GM21576 (cell line): ENCODE data around the gene ZNF417.
"Not testable (repeated sequence)": the region's sequence is repeated elsewhere in the genome, so short reads cannot be mapped to it uniquely, and the experiment has no call there.

Experiments
- ATAC-seq: cut with Tn5 transposase; IDR thresholded peaks from one replicate; pipeline ENCODE4 v1.9.1; 2021; ENCODE audit warnings: mild to moderate bottlenecking, moderate library complexity; ENCODE audit not compliant: unreplicated experiment

Gene ZNF417

DNA sequence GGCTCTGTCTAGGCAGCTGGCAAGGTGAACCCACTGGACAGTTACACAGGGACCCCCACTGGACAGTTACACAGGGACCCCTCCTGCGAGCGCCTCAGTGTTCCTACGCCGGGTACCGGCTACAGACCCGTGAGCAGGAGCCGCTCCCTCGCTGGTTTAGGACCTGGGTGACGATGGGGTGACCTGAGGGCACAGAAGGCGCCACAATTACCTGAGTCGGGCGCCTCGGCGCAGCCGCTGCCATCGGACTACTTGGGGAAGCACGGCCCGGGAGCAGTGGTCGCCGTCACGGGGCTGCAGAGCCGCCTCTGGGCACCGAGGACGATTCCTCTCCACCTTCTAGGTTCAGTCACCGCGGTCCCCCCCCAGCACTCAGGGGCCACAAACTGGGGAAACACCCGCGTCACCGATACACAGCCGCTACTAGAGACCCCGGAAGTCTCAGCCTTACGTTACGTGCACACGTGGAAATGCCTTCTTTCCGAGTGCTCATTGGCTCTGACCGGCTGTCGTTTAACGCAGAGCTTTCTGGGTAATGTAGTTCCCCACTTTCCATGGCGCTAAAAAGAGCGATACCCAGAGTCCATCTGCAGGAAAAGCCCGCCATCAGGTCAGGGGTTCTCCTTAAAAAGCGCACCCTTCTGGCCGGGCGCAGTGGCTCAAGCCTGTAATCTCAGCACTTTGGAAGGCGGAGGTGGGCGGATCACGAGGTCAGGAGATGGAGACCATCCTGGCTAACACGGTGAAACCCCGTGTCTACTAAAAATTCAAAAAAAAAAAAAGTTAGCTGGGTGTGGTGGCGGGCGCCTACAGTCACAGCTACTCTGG, at the start of gene ZNF417:
ZNF417 (minus strand) TSS at position 425 of the 828 bp plus-strand sequence; CDS start at position 244, 181 bp downstream.
- ATAC-seq = peak; percentile 93

DNA sequence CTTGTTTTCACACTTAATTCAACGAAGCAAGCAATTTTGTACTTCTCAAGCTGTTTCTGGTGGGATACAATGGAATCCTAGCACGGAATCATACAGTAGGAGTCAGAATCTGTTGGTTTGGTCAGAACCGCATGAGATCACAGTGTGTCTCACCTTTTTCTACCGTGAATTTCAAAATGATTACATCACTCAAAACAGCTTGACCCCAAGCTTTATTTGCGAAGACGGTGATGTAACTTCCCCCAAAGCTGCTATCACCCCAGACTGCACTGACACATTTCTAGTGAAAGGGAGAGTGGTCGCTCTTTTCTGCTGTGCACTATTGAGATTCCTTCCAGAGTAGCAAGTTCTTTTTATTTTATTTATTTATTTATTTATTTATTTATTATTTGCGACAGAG, 48.4 kb upstream of the ZNF417 start:
- ATAC-seq = no peak

DNA sequence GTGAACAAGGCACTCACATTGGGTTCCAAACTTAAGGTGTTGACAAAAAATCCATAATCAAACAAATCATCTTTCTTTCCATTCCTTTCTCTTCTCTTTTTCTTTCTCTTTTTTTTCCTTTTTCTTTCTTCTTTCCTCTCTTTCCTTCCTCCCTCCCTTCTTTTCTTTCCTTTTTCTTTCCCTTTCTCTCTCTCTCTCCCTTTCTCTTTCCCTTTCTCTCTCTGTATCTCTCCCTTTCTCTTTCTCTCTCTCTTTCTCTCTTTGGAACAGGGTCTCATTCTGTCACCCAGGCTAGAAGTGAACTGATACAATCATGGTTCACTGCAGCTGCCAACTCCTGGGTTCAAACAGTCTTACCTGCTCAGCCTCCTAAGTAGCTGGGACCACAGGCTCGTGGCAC, 45.4 kb upstream of the ZNF417 start:
- ATAC-seq = no peak

DNA sequence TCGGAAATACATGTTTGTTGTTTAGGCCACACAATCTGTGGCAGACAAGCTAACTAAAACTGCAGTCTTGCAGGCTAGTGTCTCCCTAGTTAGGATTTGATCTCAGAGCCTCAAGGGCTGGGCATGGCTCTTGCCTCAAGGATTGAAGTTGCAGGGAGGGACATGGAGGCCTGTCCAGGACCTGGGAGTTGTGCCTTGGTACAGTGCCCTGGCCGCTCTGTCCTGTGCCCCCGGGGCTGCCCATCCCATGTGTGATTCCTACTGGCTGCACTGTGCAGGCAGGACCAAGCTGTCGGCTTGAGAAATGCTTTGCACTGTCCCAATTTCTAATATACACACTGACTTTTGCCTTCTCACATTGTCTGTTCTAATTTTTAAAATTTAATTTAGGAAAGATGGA, 38.6 kb upstream of the ZNF417 start:
- ATAC-seq = no peak

DNA sequence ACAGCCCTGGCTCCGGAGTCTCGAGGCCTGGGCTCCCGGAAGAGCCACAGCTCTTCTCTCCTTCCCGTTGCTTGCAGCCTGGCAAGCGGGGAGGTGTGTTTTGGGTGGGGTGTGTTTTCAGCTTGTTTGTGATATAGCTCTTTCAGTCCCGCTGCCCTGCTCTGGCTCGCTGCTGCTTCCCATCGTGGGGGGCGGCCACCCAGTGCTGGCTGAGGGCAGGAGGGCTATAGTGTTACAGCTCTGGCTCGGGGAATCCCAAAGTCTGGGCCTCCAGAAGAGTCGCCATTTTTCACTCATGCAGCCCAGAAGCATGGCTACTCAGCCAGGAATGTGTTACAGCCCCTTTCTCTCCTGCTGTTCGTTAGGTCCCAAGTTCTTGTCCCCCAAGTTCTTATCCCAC, 33.3 kb upstream of the ZNF417 start:
- ATAC-seq = no peak

DNA sequence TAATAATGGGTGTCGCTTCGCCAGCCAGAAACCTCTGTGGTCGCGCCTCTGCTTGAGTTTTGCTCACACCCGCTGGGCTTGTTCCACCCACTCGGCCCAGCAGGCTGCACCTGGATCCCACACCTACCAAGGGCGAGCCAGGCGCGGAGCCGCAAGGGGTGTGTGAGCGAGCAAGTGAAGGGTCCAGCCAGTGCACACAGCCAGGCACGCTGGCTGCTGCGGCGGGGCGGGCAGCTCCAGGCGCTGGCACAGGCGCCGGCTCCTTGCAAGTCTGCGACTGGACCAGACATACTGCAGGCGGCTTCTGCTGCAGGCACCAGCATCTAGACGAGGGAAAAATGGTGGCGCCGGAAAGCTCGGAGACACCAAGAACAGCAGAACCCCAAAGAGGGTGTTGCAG, 32.9 kb upstream of the ZNF417 start:
- ATAC-seq = no peak

DNA sequence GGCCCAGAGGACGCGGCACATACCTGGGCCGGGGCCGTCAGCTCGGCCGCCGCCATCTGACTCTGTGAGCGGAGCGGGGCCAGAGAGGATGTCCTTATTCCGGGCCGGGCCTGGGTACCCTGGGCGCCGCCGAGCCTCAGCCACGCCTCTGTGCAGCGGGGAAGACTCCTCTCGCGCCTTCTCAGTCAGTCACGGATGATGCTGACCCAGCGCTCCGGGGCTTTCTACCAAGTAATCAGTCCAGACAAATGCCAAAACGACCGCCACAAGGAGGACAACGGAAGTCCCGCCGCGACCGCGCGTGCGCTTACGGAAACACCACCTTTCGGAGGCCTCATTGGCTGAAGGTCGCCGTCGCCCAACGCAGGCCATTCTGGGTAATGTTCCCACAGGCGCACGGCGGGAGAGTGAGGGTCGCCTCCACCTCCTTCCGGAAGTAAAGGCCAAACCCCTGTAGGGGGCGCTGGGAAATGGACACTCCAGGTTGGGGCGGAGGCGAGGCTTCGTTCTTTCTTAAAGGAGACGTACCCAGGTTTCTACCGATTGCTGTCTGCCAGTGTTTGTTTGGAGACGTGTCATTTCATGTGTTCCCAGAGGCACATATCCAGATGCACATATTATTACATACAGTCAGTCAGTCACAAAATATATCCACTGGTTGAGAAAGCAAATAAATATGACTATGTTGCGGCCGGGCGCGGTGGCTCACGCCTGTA, 31.2 kb upstream of the ZNF417 start, which contains the start of gene ZNF256:
ZNF256 (minus strand) TSS at position 288 of the 716 bp plus-strand sequence; CDS start at position 56, 232 bp downstream.
- peak; percentile 83 for ATAC-seq

DNA sequence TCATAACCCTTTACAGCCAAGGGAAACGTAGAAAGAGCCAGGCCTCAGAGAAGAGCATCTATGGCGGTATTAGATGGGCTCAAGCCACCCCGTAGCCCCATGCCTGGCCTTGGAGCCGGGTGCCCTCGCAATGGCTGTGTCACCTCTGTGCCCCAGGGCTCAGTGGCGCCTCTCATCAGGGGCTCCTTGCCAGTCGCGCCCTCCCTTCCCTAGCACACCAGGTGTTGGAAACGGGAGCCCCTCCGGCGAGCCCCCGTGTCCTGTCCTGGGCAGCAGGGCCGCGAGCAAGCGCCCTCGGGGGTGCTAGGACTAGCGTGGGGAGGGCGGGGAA, 30.7 kb upstream of the ZNF417 start:
- peak; percentile 12 for ATAC-seq

DNA sequence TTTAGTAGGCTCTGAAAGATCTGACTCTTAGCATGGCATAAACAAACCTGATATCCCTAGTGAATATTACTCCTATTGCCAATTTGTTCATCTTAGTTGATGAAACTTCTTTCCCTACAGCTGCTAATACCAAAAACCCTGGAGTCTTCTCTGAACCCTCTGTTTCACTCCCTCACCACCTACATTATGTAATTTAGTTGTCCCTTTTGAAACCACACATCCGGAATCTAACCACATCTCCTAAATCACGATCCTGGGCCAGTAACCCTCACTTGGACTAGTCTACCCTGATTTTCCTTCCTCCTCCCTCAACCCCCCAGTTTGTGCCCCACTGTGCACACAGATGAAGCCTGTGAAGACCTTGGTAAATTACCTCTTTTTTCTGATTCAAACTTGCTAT, 29.9 kb upstream of the ZNF417 start:
- no peak for ATAC-seq

DNA sequence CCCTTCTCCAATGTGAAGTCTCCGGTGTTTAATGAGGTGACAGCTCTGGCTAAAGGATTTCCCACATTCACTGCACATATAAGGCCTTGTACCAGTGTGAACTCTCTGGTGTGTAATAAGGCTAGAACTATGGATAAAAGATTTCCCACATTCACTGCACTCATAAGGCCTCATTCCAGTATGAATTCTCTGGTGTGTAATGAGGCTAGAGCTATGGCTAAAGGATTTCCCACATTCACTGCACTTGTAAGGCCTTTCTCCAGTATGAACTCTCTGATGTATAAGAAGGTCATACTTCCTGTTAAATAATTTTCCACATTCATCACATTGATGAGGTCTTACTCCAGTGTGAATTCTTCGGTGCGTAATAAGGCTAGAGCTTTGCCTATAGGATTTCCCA, 25.2 kb upstream of the ZNF417 start:
- ATAC-seq = no peak

DNA sequence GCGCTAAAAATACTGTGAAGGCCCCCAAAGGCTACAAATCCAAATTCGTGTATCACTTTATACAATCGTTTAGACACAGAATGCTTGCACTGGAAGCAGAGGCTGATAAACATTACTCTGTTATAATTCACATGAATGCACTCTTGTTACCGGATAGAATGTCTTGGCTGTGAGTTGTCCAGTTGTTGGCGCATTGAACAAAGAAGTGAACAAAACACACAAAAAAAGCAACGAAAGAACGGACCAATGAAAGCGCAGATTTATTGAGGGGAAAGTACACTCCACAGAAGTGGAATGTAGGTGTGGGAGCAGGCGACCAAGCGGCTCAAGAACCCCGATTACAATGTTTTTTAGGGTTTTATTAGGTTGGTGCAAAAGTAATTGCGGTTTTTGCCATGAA, 19.3 kb upstream of the ZNF417 start:
- ATAC-seq = no peak

DNA sequence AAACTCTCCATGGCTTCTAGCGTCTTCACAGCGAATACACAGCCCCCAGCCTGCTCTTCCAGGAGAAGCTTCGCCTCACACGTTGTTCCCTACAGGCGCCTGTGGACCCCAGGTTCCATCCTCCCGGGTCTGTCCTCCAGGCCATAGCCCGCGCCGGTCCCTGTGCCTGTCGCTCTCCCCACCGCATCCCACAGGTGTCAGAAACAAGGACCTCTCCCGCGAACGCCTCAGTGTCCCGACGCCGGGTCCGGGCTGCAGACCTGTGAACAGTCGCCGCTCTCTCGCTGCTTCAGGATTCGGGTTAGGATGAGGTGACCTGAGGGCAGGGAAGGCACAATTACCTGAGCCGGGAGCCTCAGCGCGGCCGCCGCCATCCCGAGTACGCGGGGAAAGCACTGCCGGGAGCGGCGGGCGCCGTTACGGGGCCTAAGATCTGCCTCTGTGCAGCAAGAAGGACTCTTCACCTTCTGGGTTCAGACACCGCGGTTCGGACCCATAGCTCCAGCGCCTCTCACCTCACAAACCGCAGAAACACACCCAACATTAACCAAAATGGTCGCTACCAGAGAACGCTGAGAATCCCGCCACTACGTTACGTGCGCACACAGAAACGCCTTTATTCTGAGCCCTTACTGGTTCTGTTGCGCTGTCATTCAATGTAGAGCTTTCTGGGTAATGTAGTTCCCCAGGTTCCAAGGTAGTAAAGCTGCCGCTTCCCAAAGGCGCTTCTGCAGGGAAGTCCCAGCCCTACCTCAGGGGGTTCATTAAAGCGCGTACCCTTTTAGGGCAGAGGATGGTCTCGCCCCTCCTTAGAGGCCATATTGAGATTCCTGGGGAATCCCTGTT, 18.7 kb upstream of the ZNF417 start, which contains the start of gene ZNF418:
ZNF418 (minus strand) TSS at position 583 of the 846 bp plus-strand sequence. CDS start 1,580 bp downstream, outside the sequence.
- ATAC-seq = peak; percentile 86

DNA sequence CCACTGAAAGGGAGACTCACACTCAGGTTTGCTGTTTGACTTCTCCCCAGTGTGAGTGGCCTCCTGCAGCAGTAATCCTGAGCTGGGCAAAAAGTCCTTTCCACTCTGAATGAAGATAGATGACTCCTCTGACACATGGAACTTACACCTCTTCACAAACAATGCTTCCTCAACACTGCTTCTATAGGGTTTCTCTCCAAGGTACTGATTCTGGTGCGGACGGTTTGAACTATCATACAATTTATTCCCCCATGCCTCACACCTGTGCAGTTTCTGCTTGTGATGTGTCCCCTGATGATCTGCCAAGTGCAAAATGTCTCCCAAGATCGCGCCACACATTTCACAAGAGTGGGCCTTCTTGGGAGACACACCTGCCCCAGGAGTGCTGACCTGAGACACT, 11.2 kb upstream of the ZNF417 start:
- ATAC-seq = no peak

DNA sequence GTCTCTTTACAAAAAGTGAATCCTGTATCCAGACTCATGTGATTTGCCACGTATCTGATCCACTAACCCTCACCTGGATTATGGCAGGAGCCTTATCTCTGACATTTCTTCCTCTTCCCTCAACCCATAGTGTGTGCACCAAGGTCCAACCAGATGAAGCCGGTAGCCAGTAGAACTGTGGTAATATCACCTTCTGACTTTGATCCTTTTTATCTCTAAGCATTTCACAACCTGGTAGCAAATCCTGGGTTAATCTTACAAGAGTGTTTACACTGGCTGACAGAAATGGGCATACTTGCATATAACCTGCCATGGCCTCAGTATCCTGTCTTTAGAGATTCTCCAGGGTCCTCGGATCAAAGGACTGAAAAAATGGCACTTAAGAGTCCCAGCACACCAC, 1.9 kb downstream of the ZNF417 start:
- no peak for ATAC-seq

DNA sequence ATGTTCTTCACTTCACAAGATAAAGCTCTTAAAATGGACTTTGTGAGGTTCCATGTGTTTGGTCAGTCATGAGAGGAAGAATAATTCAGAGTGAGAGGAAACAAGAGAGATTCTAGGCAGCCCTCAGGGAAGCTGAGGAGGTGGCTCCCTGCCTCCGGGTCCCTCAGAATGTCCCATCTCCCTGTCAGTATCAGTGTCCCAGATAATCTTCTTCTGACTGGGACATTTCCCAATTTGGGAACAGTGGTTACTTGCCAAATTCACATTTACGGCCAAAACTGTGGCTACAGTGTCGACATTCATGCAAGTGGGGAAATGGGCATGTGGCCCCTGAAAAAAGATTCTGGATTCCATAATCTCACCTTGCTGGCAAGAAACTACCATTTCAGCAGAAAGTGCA, 9.0 kb downstream of the ZNF417 start:
- ATAC-seq = no peak

DNA sequence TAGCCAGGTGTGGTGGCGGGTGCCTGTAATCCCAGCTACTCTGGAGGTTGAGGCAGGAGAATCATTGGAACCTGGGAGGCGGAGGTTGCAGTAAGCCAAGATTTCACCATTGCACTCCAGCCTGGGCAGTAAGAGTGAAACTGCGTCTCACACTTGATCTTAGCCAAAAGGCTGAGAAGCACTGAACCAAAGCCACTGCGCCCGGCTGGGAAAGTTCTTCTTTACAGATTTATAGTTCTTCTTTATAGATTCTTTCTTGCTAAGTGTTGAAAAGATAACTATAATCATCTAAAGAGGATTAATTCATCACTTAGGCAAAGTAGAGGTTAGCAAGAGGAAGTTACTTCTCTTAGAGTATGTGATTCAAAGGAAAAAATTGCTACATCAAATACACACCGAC, 11.1 kb downstream of the ZNF417 start:
- ATAC-seq = no peak

DNA sequence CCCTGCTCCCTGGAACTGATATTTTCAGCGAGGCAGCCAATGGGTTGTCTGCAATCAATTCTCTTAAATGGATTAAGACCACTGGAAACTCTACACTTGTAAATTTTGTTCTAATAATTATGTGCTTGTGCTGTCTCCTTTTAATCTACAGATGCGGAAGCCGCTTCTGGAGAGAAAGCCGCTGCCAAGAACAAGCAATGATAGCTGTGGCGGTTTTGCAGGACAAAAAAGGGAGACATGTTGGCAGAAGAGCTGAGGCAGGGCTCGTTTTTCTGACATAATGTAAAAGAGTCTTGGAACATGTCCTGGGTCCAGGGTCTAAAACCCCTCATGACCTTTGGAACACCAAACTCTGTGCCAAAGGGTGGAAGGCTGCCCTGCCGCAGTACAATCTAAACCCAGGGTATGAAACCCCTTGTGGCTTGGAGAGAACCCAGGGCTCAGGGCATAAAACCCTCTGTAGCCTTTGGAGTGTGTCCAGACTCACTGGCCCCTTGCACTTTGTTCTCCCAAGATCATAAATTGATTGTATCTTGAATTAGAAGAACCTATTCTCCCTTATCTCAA, 12.7 kb downstream of the ZNF417 start:
- ATAC-seq = no peak

DNA sequence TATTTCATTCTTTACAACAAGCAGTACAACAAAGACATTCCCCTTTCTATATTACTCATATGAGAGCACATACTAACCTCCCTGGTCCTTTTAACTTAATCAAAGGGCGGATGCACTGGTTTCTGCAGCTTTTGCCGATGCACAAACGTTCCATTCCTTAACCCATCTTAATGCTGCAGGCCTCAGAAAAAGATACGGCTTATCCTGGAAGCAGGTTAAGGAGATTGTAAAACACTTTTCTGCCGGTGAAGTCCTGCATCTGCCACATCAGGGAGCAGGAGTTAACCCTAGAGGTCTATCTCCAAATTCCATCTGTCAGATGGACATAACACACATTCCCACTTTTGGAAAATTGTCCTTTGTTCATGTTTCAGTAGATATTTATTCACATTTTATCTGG, 16.1 kb downstream of the ZNF417 start:
- no peak for ATAC-seq

DNA sequence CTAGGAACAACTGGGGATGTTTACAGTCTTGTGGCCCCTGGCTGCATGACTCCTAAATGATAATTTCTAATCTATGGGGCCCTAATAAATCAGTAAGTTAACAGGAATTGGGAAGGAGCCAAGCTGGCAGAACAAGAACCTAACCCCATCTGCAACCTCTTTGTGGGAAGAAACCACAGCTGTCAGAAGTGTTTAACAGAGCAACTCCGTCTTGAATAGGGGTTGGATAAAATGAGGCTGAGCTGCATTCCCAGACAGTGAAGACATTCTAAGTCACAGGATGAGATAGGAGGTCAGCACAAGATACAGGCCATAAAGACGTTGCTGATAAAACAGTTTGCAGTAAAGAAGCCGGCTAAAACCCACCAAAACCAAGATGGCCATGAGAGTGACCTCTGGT, 25.7 kb downstream of the ZNF417 start:
- not testable (repeated sequence) for ATAC-seq

DNA sequence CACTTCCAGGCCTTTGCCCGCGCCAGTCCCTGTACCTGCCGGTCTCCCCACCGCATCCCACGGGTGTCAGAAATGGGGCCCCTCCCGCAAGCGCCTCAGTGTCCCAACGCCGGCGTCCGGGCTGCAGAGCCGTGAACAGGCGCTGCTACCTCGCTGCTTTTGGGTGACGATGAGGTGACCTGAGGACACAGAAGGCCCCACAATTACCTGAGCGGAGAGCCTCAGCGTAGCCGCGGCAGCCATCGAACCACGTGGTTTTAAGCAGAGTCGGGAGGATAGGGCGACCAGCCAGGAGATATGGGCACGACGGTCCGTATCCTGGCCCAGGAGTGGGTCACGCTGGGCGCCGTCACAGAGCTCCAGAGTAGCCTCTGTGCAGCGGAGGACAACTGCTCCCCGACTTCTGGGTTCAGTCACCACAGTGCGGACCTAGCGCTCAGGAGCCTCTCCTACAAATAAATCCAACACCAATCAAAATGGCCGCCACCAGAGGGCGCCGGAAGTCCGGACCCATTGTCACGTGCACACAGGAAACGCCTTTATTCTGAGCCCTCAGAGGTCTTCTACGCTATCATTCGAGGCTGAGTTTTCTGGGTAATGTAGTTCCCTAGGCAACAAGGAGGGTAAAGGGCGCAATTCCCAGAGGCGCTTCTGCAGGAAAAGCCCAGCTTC, 27.7 kb downstream of the ZNF417 start, which contains the start of gene ZNF814:
ZNF814 (minus strand) TSS at position 478 of the 672 bp plus-strand sequence; CDS start at position 243, 235 bp downstream.
- ATAC-seq = peak; percentile 84
